ENCODE data around the gene PRKG1. TPM values are rescaled to one million over a fixed set of nuclear protein-coding genes. Genes with fewer than 3 reads are reported as not detected.

The PRKG1 gene
- total RNA-seq, 1 experiment from 2014 or later, result 10.4 TPM

- no peak for TF ChIP-seq CTCF (conservative IDR thresholded peaks at IDR 0.05)
- DNase-seq, result no peak
- Histone ChIP-seq H3K14ac (ENCODE audit: insufficient read depth, low read length) (no peak overlapping the region; the same call in 1 of the 2 replicates), H3T11ph (ENCODE audit: low read length) (no peak overlapping the region), H2BK20ac (ENCODE audit: low read depth, low read length, poor library complexity, severe bottlenecking) (no peak overlapping the region), H2AK5ac (ENCODE audit: insufficient read length, low read length) (no peak overlapping the region), H3K9me3 (ENCODE audit: control insufficient read depth, low read depth, low read length) (no peaks in the 10 kb centered on the region), H3K18ac (ENCODE audit: insufficient read length, low read depth, low read length) (no peak overlapping the region), H3K4me2 (ENCODE audit: insufficient read depth, insufficient read length, low read length) (no peak overlapping the region), H4K20me1 (ENCODE audit: control insufficient read depth, insufficient read depth, insufficient read length) (no peaks in the 10 kb centered on the region), H3K56ac (ENCODE audit: insufficient read length, low read depth, low read length) (no peak overlapping the region), H2BK120ac (ENCODE audit: low read depth, low read length, poor library complexity, severe bottlenecking) (no peak overlapping the region), H3K23me2 (ENCODE audit: insufficient read length, low read depth, low read length, poor library complexity, severe bottlenecking) (no peaks in the 10 kb centered on the region), H4K5ac (ENCODE audit: insufficient read length, low read depth, low read length) (no peak overlapping the region), H2BK5ac (ENCODE audit: insufficient read length, low read length) (no peak overlapping the region), H3K79me2 (ENCODE audit: insufficient read depth, low read length) (no peaks in the 10 kb centered on the region), H2BK15ac (ENCODE audit: low read depth, low read length) (no peak overlapping the region), H3K23ac (ENCODE audit: insufficient read length, low read depth, low read length) (no peak overlapping the region), H2BK12ac (ENCODE audit: insufficient read length, low read depth, low read length) (no peak overlapping the region), H2AFZ (ENCODE audit: low read length) (no peak overlapping the region), H4K91ac (ENCODE audit: insufficient read length, low read depth, low read length) (no peak overlapping the region), H3K27ac (ENCODE audit: insufficient read length, low read depth, low read length) (no peak overlapping the region), H3K79me1 (ENCODE audit: insufficient read depth, low read depth, low read length, poor library complexity, severe bottlenecking) (no peaks in the 10 kb centered on the region), H3K27me3 (ENCODE audit: insufficient read depth, low read length) (no peaks in the 10 kb centered on the region), H3K9ac (ENCODE audit: extremely low read depth, insufficient read length, low read length) (no peak overlapping the region), H3K4ac (ENCODE audit: low read depth, low read length) (no peak overlapping the region), H4K8ac (replicated peaks; ENCODE audit: insufficient read length, low read depth, low read length) (no peak overlapping the region), H3K4me1 (ENCODE audit: insufficient read depth, low read length) (peaks cover 2% of the 10 kb centered on the region; the same call in 1 of the 2 replicates)
- Mint-ChIP-seq H3K27me3 (ENCODE audit: low read depth) (no peaks in the 10 kb centered on the region), H3K4me1 (peaks cover 25 to 29% of the 10 kb centered on the region in 2 experiments), H3K27ac (no peak overlapping the region; a peak in 3 of 7 replicates), H3K36me3 (ENCODE audit: insufficient read depth in 1 of 3, low read depth in 3 of 3) (peaks cover 0 to under 1% (median 0%) of the 10 kb centered on the region in 3 experiments; a peak in 1 of 7 replicates), H3K9me3 (no peaks in the 10 kb centered on the region), H3K4me3 (no peak overlapping the region)
- no CpG with 5 or more reads among the region's 5 CpGs for WGBS (ENCODE audit: extremely low coverage, insufficient read length, low lambda C conversion rate)
Observed at GRCh38 chr10:52191049-52191448, 1116.8 kb downstream of the PRKG1 start.

All from H9 (cell line).